HG03442 (cell line): ENCODE results near the gene CAPN7.

Source experiments
- ATAC-seq: cut with Tn5 transposase; IDR thresholded peaks from one replicate; pipeline ENCODE4 v1.9.1; 2021; ENCODE audit warnings: mild to moderate bottlenecking, moderate library complexity; ENCODE audit not compliant: unreplicated experiment

CAPN7 gene

DNA sequence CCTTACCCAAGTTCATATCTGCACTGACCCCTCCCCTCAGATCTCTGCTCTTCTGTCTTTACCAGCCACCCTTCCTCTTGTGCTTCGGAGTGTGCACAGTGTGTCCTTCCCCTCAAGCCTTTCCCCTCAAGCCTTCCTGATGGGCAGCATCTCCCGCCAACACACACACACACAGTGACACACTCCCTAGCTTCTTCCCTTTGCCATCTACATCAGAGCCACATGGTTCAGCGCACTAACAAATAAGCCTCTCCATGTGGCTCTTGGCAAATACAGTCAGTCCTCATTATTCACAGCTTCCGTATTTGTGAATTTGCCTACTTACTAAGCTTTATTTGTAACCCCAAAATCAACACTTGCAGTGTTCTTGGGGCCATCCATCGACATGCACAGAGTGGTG lies 88.9 kb downstream of the CAPN7 start:
- no peak for ATAC-seq

DNA sequence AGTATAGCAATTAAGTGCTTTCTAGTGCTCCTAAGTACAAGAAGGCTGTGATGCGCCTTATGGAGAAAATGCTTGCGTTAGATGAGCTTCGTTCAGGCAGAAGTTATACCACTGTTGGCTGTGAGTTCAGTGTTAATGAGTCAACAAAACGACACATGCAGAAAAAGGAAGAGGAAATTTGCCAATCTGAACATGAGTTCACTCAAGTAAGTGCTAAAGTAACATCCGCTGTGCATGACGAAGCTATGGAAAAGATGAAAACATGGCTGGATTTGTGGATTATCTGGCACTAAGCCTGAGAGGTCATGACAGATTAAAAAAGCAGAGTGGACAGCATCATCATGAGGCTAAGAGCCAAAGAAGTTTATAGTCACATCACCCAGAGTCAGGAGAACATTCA lies 89.5 kb downstream of the CAPN7 start:
- ATAC-seq = no peak

DNA sequence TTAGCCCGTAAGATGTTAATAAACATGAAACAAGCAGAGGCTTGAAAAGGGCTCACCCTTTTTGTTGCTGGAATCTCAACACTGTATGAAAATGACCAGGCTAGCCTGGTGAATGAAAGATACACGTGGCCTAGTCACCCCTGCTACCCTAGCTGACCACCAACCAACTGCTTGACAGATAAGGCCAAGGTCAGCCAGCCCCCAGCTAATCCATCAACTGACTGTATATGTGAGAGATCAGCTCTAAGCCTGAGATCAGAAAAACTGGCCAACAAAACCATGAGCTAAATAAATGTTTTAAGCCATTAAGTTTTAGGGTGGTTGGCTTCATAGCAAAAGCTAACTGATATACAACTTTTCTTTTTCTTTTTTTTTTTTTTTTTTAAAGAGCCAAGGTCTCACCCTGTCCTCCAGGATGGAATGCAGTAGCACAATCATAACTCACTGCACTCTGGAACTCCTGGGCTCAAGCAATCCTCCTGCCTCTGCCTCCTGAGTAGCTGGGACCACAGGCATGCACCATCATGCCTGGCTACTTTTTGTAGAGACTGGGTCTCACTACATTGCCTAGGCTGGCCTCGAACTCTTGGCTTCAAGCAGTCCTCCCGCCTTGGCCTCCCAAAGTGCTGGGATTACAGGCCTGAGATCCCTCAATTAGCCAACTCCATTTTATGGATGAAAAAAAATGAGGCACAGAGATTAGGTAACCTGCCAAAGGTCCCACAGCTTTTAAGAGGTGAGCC lies 91.7 kb downstream of the CAPN7 start:
- ATAC-seq = no peak

DNA sequence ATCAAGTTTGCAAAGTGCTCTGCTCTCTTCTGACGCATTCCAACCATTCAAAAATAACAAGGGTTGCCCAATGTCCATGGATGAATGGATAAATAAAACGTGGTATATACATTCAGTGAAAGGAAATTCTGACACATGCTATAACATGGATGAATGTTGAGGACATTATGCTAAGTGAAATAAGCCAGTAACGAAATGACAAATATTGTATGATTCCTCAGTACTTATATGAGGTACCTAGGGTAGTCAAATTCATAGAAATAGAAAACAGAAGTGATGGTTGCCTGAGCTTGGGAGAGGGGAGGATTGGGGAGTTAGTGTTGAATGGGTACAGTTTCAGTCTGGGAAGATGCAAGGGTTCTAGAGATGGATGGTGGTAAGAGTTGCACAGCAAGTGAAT lies 92.5 kb downstream of the CAPN7 start:
- ATAC-seq = no peak

DNA sequence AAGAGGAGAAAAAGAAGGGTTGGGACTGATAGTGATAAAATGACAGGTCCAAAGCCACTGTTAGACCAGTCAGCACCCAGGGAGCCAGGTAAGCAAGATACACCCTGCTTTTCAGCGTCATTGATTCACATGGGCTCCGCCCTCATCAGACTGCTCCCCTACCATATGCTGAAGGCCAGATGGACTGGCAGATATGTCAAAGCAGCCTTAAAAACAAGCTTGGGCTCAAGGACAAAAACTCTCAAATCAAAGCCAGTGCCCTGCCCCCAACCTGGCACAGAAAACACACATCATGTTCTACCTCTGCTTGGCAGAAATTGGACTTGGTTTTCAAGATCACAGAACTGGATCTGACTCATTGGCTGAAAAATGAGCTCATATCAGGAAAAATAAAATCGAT lies 93.0 kb downstream of the CAPN7 start:
- no peak for ATAC-seq

DNA sequence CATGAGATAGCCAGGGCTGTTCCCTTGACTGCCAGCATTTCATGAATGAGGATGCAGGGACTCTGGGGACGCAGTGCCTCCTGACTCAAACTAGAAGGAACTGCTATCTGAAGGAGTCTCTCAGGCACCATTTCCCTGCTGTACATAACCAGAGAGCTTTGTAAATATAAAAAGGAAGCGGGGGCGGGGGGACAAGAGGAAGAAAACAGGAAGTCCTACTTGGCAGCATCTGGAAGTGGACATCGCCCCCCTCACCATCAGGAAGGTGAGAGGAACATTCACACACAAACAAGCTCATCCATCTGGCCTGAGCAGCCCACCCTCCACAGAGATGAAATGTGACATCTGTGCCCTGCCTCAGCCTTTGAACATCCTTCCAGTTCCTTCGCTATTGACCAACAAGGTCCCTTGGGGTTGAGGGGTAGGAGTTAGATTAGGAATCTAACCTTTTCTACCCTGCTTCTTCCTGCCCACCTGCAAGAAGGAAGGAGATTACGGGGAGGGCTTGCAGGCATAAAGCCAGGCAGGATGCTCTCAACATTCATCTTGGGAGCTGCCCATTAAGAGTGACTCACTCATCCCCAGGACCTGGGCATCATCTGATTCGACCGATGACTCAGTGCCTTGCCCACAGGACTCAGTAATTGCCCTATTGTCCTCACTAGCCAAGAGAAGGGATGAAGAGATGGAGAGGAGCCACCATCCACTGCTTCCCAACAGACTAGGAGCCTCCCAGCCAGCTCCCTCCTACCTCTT lies 94.5 kb downstream of the CAPN7 start:
- ATAC-seq = no peak

DNA sequence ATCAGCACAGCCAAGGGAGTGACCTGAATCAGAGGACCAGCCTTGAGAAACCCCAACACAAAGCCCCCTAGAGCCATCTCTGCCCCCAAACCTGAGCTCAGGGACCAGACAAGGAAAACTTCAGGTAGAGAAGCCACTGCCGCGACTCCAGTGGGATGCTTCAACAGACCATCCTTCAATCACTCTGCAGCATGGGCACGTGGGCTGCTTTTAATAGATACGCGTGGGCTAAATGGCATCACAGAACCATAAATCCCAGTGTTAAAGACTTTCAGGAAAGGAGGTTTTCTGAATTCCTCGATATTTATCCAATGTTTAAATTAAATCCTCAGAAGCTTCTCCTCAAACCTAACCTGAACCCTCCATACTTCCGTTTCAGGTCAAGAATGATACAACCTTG lies 95.7 kb downstream of the CAPN7 start:
- no peak for ATAC-seq
